Measurements from ENCODE around the gene CD47. TPM values are rescaled to one million over a fixed set of nuclear protein-coding genes. Genes with fewer than 3 reads are reported as not detected.

Gene CD47
- total RNA-seq, 1 donor from 2014 or later = 46.2 TPM

GRCh38 chr3:108097322-108098002 is 6.6 kb upstream of the CD47 start:
- intact Hi-C loops (cut with DNase I) = no loop called here
- no peak for DNase-seq
- ATAC-seq (ENCODE audit: poor library complexity) = no peak

DNA sequence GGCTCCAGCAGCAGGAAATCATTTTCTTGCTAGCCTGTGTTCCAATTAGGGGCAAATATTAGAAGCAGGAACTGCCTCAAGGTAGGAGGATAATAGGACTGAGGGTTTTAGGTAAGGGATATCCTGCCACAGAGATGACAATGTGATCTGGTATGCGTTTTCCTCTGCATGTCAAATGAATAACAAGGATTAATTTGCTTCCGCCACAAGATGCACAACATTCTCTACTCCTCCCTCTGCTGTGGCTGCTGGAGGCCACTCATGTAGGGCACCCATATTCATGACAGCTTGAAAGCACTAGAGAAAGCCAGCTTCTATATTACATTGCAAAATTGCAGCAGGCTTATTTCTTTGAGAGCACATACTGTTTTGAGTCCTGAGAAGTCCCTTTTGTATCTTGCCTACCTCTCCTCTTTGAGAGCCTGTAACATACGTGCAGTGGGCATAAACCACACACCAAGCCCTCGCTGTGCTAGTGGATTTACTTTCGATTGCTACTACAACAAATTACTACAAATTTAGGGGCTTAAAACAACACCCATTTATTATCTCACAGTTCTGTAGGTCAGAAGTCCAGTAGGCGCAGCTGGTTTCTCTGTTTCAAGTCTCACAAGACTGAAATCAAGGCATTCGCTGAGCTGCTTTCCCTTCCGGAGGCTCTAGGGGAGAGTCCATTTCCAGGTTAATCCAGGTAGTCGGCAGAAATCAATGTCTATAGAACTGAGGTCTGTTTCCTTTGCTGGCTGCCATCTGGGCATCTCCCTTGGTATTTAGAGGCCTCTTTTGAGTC is 5.9 kb upstream of the CD47 start:
- intact Hi-C loops (cut with DNase I) = no loop called here
- no peak for DNase-seq
- no peak for ATAC-seq (ENCODE audit: poor library complexity)

GRCh38 chr3:108093616-108094015 is 2.8 kb upstream of the CD47 start:
- ATAC-seq (ENCODE audit: poor library complexity) = no peak
- intact Hi-C loops (cut with DNase I) = loop anchor here (5.0 kb wide), 1 partner anchor 129 kb away; the partner anchor contains the start of gene IFT57
- no peak for DNase-seq

DNA sequence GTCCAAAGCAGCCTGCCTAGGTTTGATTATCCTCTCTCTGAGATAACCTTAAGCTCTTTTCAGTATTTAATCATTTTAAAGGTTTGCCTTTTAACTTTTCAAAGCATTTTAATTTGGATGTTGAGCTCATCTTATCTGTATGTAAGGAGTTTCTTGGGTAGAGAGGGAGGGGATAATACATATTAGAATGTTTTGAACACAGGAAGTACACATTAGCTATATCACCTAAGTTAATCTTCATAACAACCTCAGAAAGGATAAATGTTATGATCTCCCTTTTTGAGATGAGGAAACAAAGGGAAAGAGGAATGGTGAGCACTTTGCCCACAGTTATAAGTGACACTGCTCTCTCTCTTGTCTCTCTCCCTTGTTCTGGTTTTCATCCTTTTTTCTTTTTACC is 2.2 kb upstream of the CD47 start:
- ATAC-seq (ENCODE audit: poor library complexity) (no peak), DNase-seq (no peak)
- intact Hi-C loops (cut with DNase I) = loop anchor here (5.0 kb wide), 1 partner anchor 129 kb away; the partner anchor contains the start of gene IFT57

- intact Hi-C loops (cut with DNase I) = loop anchor here (5.0 kb wide), 1 partner anchor 130 kb away; the partner anchor contains the start of gene IFT57
- no peak for DNase-seq
- no peak for ATAC-seq (ENCODE audit: poor library complexity)
Observed at GRCh38 chr3:108092501-108092900, 1.7 kb upstream of the CD47 start.

GRCh38 chr3:108091498-108092250 is 843 bp upstream of the CD47 start:
- DNase-seq (no peak), ATAC-seq (ENCODE audit: poor library complexity) (peak; percentile 42)
- intact Hi-C loops (cut with DNase I) = loop anchor here (5.0 kb wide), 1 partner anchor 131 kb away; the partner anchor contains the start of gene IFT57

GRCh38 chr3:108090049-108090700 is 656 bp downstream of the CD47 start:
- intact Hi-C loops (cut with DNase I) = loop anchor here (5.0 kb wide), 1 partner anchor 132 kb away; the partner anchor contains the start of gene IFT57

GRCh38 chr3:108089579-108089978 is 1.3 kb downstream of the CD47 start:
- no peak for ATAC-seq (ENCODE audit: poor library complexity)
- intact Hi-C loops (cut with DNase I) = no loop called here
- no peak for DNase-seq

More at GRCh38 chr3:108090049-108090700, 656 bp downstream of the CD47 start:
- ATAC-seq (ENCODE audit: poor library complexity) = peak; percentile 24
- peak; percentile 46 for DNase-seq

- ATAC-seq (ENCODE audit: poor library complexity) = no peak
- DNase-seq = no peak
- intact Hi-C loops (cut with DNase I) = no loop called here
Observed at GRCh38 chr3:108088697-108089096, 2.1 kb downstream of the CD47 start.

DNA sequence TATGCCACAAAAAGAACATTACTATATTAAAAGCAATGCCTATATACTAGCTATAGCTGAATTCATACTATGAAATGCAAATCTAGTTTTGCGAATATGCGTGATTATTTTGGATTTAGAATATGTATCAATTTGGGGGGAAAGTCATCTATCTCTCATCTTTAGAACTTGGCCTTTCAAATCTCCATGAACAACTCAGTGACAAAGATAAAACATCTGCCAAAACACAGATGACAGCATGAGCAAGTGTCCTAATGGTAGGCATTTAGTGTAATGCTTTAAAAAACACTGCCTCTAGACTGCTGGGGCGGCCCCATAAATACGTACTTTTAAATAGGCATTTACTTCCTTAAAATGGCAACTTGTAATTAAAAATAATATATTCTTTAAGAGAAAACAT is 2.7 kb downstream of the CD47 start:
- intact Hi-C loops (cut with DNase I) = no loop called here
- no peak for DNase-seq
- no peak for ATAC-seq (ENCODE audit: poor library complexity)

DNA sequence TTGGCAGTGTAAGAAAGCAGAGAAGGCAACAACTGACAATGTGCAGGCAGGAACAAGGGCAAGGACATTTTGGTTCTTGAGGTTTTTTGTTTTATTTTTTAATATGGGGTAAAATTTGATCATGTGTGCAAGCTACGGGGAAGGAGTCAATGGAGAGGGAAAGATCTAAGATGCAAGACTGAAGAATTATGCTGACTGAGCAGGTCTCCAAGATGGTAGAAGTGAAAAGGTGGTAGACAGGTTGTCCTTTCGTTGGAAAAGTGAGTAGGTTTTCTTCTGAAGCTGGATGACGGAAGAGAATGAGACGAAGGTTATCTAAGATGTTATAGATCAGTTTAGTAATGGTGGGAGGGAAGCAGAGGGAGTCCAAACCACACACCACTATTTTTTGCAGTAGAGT is 4.2 kb downstream of the CD47 start:
- intact Hi-C loops (cut with DNase I) = no loop called here
- ATAC-seq (ENCODE audit: poor library complexity) (no peak), DNase-seq (no peak)

GRCh38 chr3:108085810-108086350 is 5.0 kb downstream of the CD47 start:
- intact Hi-C loops (cut with DNase I) = no loop called here
- DNase-seq (no peak), ATAC-seq (ENCODE audit: poor library complexity) (no peak)

- intact Hi-C loops (cut with DNase I) = no loop called here
- ATAC-seq (ENCODE audit: poor library complexity) = no peak
- no peak for DNase-seq
Observed at GRCh38 chr3:108085370-108085769, 5.5 kb downstream of the CD47 start.

DNA sequence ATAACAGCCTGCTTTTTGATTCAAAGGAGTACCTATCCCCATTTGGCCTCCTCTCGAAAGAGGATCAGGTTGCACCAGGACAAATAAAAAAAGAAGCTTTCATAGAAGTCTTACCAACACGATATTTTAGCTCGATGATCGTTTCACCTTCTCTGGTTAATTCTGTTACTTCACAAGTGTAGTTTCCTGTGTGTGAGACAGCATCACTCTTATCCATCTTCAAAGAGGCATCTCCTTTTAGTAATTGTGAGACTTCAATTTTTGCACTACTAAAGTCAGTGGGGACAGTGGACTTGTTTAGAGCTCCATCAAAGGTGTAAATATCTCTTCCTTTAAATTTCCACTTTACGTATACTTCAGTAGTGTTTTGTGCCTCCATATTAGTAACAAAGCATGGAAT is 11.0 kb downstream of the CD47 start:
- DNase-seq = no peak
- ATAC-seq (ENCODE audit: poor library complexity) = no peak
- intact Hi-C loops (cut with DNase I) = no loop called here

DNA sequence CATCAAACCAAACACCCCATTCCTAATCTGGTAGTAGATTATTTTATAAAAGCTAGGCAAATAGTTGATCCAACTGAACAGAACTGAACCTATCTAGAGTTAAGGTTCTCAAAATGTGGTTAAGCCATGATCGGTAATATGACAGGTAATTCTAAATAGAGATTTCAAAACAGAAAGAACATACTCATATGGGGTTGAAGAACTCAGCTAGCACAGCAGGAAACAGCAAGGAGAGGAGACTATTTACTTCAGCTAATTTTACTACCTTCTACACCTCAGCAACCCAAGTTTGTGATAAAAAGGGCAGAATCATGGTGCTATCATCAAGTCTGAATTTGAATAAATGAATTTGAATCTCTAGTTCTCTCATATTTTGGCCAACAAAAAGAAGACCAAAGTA is 11.8 kb downstream of the CD47 start:
- intact Hi-C loops (cut with DNase I) = no loop called here
- no peak for DNase-seq
- no peak for ATAC-seq (ENCODE audit: poor library complexity)

GRCh38 chr3:108076564-108076963 is 14.3 kb downstream of the CD47 start:
- no peak for DNase-seq
- intact Hi-C loops (cut with DNase I) = no loop called here
- no peak for ATAC-seq (ENCODE audit: poor library complexity)

- intact Hi-C loops (cut with DNase I) = no loop called here
- DNase-seq (no peak), ATAC-seq (ENCODE audit: poor library complexity) (no peak)
Observed at GRCh38 chr3:108073764-108074431, 16.9 kb downstream of the CD47 start.

- intact Hi-C loops (cut with DNase I) = no loop called here
- ATAC-seq (ENCODE audit: poor library complexity) = no peak
- no peak for DNase-seq
Observed at GRCh38 chr3:108071368-108071767, 19.5 kb downstream of the CD47 start.

All from Right ventricle myocardium superior (tissue), 1 donor.